WERI-Rb-1 (cell line): Measurements from ENCODE around the gene LRRC43.
A peak's percentile ranks its signal among the peaks of the same experiment; 100 is the strongest.

Experiments used
- DNase-seq: peaks from one replicate; pipeline ENCODE4 v3.0.0-alpha.2; 2020
- H3K27ac ChIP-seq: fragments of 250-450 bp; sonication (Bioruptor Pico); 2 replicates; pipeline ENCODE4 v1.5.1; 2020; ENCODE audit warnings: mild to moderate bottlenecking, moderate library complexity
- H3K27me3 ChIP-seq: fragments of 250-450 bp; sonication (Bioruptor Pico); 2 replicates; pipeline ENCODE4 v1.5.1; 2021; ENCODE audit warnings: mild to moderate bottlenecking, low read depth, moderate library complexity; ENCODE audit not compliant: insufficient read depth, severe bottlenecking
- H3K36me3 ChIP-seq: fragments of 250-450 bp; sonication (Bioruptor Pico); 2 replicates; pipeline ENCODE4 v1.5.1; 2020; ENCODE audit warnings: mild to moderate bottlenecking, moderate library complexity
- H3K4me3 ChIP-seq: 2 replicates; pipeline ENCODE4 v1.5.1; 2011; ENCODE audit warnings: low read depth, mild to moderate bottlenecking, control low read depth, low read length
- H3K9me3 ChIP-seq: fragments of 250-450 bp; sonication (Bioruptor Pico); 2 replicates; pipeline ENCODE4 v1.5.1; 2021; ENCODE audit warnings: mild to moderate bottlenecking, moderate library complexity; ENCODE audit not compliant: severe bottlenecking
- CTCF ChIP-seq: IDR thresholded peaks from 2 replicates; pipeline ENCODE4 v1.5.1; 2011; ENCODE audit warnings: low read depth, mild to moderate bottlenecking, control low read depth, inconsistent platforms, low read length

Gene LRRC43

GRCh38 chr12:122238861-122239260 is 55.9 kb downstream of the LRRC43 start:
- peak; percentile 41 for DNase-seq
- peaks cover 15% of the 10 kb centered on the region for H3K36me3 ChIP-seq
- no peak for TF ChIP-seq CTCF
- no peak overlapping the region for H3K4me3 ChIP-seq
- no peaks in the 10 kb centered on the region for H3K27me3 ChIP-seq
- no peak overlapping the region for H3K27ac ChIP-seq
- H3K9me3 ChIP-seq, result no peaks in the 10 kb centered on the region

GRCh38 chr12:122243965-122244364 is 61.0 kb downstream of the LRRC43 start:
- Histone ChIP-seq H3K4me3 (no peak overlapping the region), H3K36me3 (no peaks in the 10 kb centered on the region), H3K27ac (no peak overlapping the region), H3K9me3 (no peaks in the 10 kb centered on the region), H3K27me3 (no peaks in the 10 kb centered on the region)
- TF ChIP-seq CTCF, result no peak
- no peak for DNase-seq

GRCh38 chr12:122244565-122245371 is 61.8 kb downstream of the LRRC43 start:
- no peaks in the 10 kb centered on the region for H3K27me3 ChIP-seq
- H3K9me3 ChIP-seq, result no peaks in the 10 kb centered on the region
- H3K27ac ChIP-seq, result no peak overlapping the region
- TF ChIP-seq CTCF, result no peak
- DNase-seq, result no peak
- H3K4me3 ChIP-seq, result no peak overlapping the region
- peaks cover 6% of the 10 kb centered on the region for H3K36me3 ChIP-seq

GRCh38 chr12:122245553-122245952 is 62.6 kb downstream of the LRRC43 start:
- TF ChIP-seq CTCF, result no peak
- H3K4me3 ChIP-seq, result no peak overlapping the region
- H3K36me3 ChIP-seq, result peaks cover 7% of the 10 kb centered on the region
- no peak overlapping the region for H3K27ac ChIP-seq
- H3K27me3 ChIP-seq, result no peaks in the 10 kb centered on the region
- no peaks in the 10 kb centered on the region for H3K9me3 ChIP-seq
- DNase-seq, result no peak

- H3K4me3 ChIP-seq, result no peak overlapping the region
- H3K27me3 ChIP-seq, result no peaks in the 10 kb centered on the region
- no peak for TF ChIP-seq CTCF
- DNase-seq, result no peak
- no peaks in the 10 kb centered on the region for H3K9me3 ChIP-seq
- H3K36me3 ChIP-seq, result peaks cover 7% of the 10 kb centered on the region
- no peak overlapping the region for H3K27ac ChIP-seq
These were observed 67.1 kb downstream of the LRRC43 start for GRCh38 chr12:122250047-122250446.

- H3K36me3 ChIP-seq, result peaks cover 7% of the 10 kb centered on the region
- no peak for DNase-seq
- no peak overlapping the region for H3K27ac ChIP-seq
These were observed 67.6 kb downstream of the LRRC43 start for GRCh38 chr12:122250536-122250935.

More at GRCh38 chr12:122250536-122250935, 67.6 kb downstream of the LRRC43 start:
- H3K27me3 ChIP-seq, result no peaks in the 10 kb centered on the region
- TF ChIP-seq CTCF, result no peak
- no peaks in the 10 kb centered on the region for H3K9me3 ChIP-seq
- H3K4me3 ChIP-seq, result no peak overlapping the region
